OCI-LY7 (cell line): ENCODE measurements around the gene SPATA6. TPM values are rescaled to one million over a fixed set of nuclear protein-coding genes. Genes with fewer than 3 reads are reported as not detected.
"Not testable (repeated sequence)": the region's sequence is repeated elsewhere in the genome, so short reads cannot be mapped to it uniquely, and the experiment has no call there.

Experiments used
- BruUV-seq: library from RNA; stranded (reverse); fragments of 400-500 nt; replicated peaks from 2 replicates; lab custom pipeline; 2021; lab: Mats Ljungman, UMichigan
- CTCF ChIA-PET: fragments of 300-600 bp; sonication (Branson Sonifier 250); formaldehyde crosslinking; loops from one replicate; lab custom pipeline; 2022; ENCODE audit warnings: antibody characterized with exemption; ENCODE audit not compliant: unreplicated experiment; lab: Charles Lee
- POLR2A ChIA-PET: fragments of 300-600 bp; sonication (Branson Sonifier 250); formaldehyde crosslinking; loops from one replicate; lab custom pipeline; 2022; ENCODE audit warnings: antibody characterized with exemption; lab: Charles Lee
- DNase-seq: peaks from one replicate; pipeline ENCODE4 v3.0.0-alpha.2; 2015; ENCODE audit warnings: low spot score
- H2AFZ ChIP-seq: fragments of 200-600 bp; sonication (generic), shearing (Covaris generic); 2 replicates; pipeline ENCODE4 v1.6.1; 2014; ENCODE audit warnings: mild to moderate bottlenecking, antibody characterized with exemption, low read length, moderate library complexity
- H3K27ac ChIP-seq: fragments of 200-600 bp; sonication (generic); 2 replicates; pipeline ENCODE4 v1.5.1; 2014; ENCODE audit warnings: mixed run types, low read depth, mild to moderate bottlenecking, moderate library complexity, low read length, inconsistent platforms; ENCODE audit not compliant: poor library complexity, severe bottlenecking
- H3K36me3 ChIP-seq: fragments of 200-600 bp; sonication (generic); 2 replicates; pipeline ENCODE4 v1.6.1; 2014; ENCODE audit warnings: mild to moderate bottlenecking, antibody characterized with exemption, low read length, moderate library complexity, mixed read lengths; ENCODE audit not compliant: insufficient read depth
- H3K4me1 ChIP-seq: fragments of 200-600 bp; sonication (generic); 2 replicates; pipeline ENCODE4 v1.5.1; 2014; ENCODE audit warnings: mild to moderate bottlenecking, low read length; ENCODE audit not compliant: insufficient read depth, poor library complexity, severe bottlenecking
- H3K4me2 ChIP-seq: fragments of 200-600 bp; sonication (generic); 2 replicates; pipeline ENCODE4 v1.6.1; 2014; ENCODE audit warnings: mild to moderate bottlenecking, low read length
- H3K4me3 ChIP-seq: fragments of 200-600 bp; sonication (generic); 2 replicates; pipeline ENCODE4 v1.5.1; 2014; ENCODE audit warnings: mild to moderate bottlenecking, low read depth, low read length; ENCODE audit not compliant: poor library complexity, severe bottlenecking
- H3K79me2 ChIP-seq: fragments of 200-600 bp; sonication (generic); 2 replicates; pipeline ENCODE4 v1.6.1; 2016; ENCODE audit warnings: low read depth, mild to moderate bottlenecking, low read length, moderate library complexity, mixed read lengths; ENCODE audit not compliant: insufficient read depth
- H3K9me2 ChIP-seq: fragments of 200-600 bp; sonication (generic); 2 replicates; pipeline ENCODE4 v1.6.1; 2016; ENCODE audit warnings: mild to moderate bottlenecking, low read length, mixed read lengths; ENCODE audit not compliant: insufficient read depth
- H3K9me3 ChIP-seq: fragments of 200-600 bp; sonication (generic); 2 replicates; pipeline ENCODE4 v1.6.1; 2014; ENCODE audit warnings: mild to moderate bottlenecking, mixed run types, low read length, mixed read lengths
- H4K20me1 ChIP-seq: fragments of 200-600 bp; sonication (generic); 2 replicates; pipeline ENCODE4 v1.6.1; 2014; ENCODE audit warnings: mild to moderate bottlenecking, antibody characterized with exemption, low read length, moderate library complexity, mixed read lengths; ENCODE audit not compliant: insufficient read depth
- CTCF ChIP-seq: fragments of 200-600 bp; sonication (generic); conservative IDR thresholded peaks from 2 replicates; pipeline ENCODE4 v1.5.1; 2014; ENCODE audit warnings: mild to moderate bottlenecking, antibody characterized with exemption, low read length, moderate library complexity, mixed read lengths
- EZH2phosphoT487 ChIP-seq: fragments of 200-600 bp; sonication (generic); IDR thresholded peaks from 2 replicates; pipeline ENCODE4 v1.6.1; 2018; ENCODE audit warnings: low read depth, borderline replicate concordance, mild to moderate bottlenecking, mixed run types, antibody characterized with exemption, low read length, moderate library complexity, mixed read lengths
- intact Hi-C: fragments of 100-400 bp; cut with micrococcal nuclease; formaldehyde crosslinking; loops from one replicate; pipeline ENCODE4 v1.10.0; 2022; ENCODE audit not compliant: unreplicated experiment
- total RNA-seq, 2 experiments: library from RNA; depleted of rRNA in 1 of 2; stranded (reverse); fragments of >200 nt in 1 of 2; shearing (Covaris generic) in 1 of 2; gene quantifications; 2 replicates each; pipeline ENCODE4 v1.2.3, GENCODE V29; 2014 to 2022

SPATA6 gene
- total RNA-seq, 2 experiments from 2014 or later: 2.5 TPM; not detected in 1

- no peaks in the 10 kb centered on the region for H3K9me3 ChIP-seq
- no peak overlapping the region for H3K27ac ChIP-seq
- no peak overlapping the region for H3K4me2 ChIP-seq
- H3K79me2 ChIP-seq: no peaks in the 10 kb centered on the region
- BruUV-seq: no TSS peak
- H4K20me1 ChIP-seq: no peaks in the 10 kb centered on the region
- no peak overlapping the region for H2AFZ ChIP-seq
- DNase-seq: no peak
- no peaks in the 10 kb centered on the region for H3K9me2 ChIP-seq
- H3K4me1 ChIP-seq: no peaks in the 10 kb centered on the region
- intact Hi-C loops: no loop called here
- no peak for TF ChIP-seq CTCF
- TF ChIP-seq EZH2phosphoT487: no peak
- POLR2A ChIA-PET: no interaction called here
- CTCF ChIA-PET: no interaction called here
- H3K4me3 ChIP-seq: no peak overlapping the region
- H3K36me3 ChIP-seq: no peaks in the 10 kb centered on the region
Measured at GRCh38 chr1:48442864-48443619, 29.0 kb downstream of the SPATA6 start.

GRCh38 chr1:48440786-48441185 is 31.2 kb downstream of the SPATA6 start:
- H3K27ac ChIP-seq, H3K4me1 ChIP-seq, H3K36me3 ChIP-seq, BruUV-seq, DNase-seq, intact Hi-C loops, CTCF ChIA-PET, H4K20me1 ChIP-seq, H3K9me3 ChIP-seq, H3K79me2 ChIP-seq, H2AFZ ChIP-seq, H3K4me2 ChIP-seq, H3K4me3 ChIP-seq, H3K9me2 ChIP-seq: not testable (repeated sequence)
- POLR2A ChIA-PET: interaction anchor here (0.6 kb wide), 1 partner anchor 10 kb away, joined by 3 read pairs; no protein-coding TSS in a partner anchor

GRCh38 chr1:48439380-48439779 is 32.6 kb downstream of the SPATA6 start:
- no peak overlapping the region for H3K27ac ChIP-seq
- intact Hi-C loops: no loop called here

GRCh38 chr1:48437379-48437778 is 34.6 kb downstream of the SPATA6 start:
- intact Hi-C loops, H3K9me3 ChIP-seq, DNase-seq, H4K20me1 ChIP-seq, H3K36me3 ChIP-seq, H3K4me1 ChIP-seq, H2AFZ ChIP-seq, BruUV-seq, POLR2A ChIA-PET, H3K79me2 ChIP-seq, H3K4me2 ChIP-seq, H3K27ac ChIP-seq, H3K9me2 ChIP-seq, H3K4me3 ChIP-seq, CTCF ChIA-PET: not testable (repeated sequence)

More at GRCh38 chr1:48439380-48439779, 32.6 kb downstream of the SPATA6 start:
- ChIA-PET POLR2A (no interaction called here), CTCF (no interaction called here)
- no peak for TF ChIP-seq CTCF
- TF ChIP-seq EZH2phosphoT487: no peak
- Histone ChIP-seq H3K9me3 (no peaks in the 10 kb centered on the region), H3K36me3 (no peaks in the 10 kb centered on the region), H3K79me2 (no peaks in the 10 kb centered on the region), H3K4me3 (no peak overlapping the region), H3K4me1 (no peaks in the 10 kb centered on the region), H4K20me1 (no peaks in the 10 kb centered on the region), H3K4me2 (no peak overlapping the region), H2AFZ (no peak overlapping the region), H3K9me2 (no peaks in the 10 kb centered on the region)
- DNase-seq: no peak
- no TSS peak for BruUV-seq

GRCh38 chr1:48435312-48436002 is 36.5 kb downstream of the SPATA6 start:
- CTCF ChIA-PET, H3K4me2 ChIP-seq, H4K20me1 ChIP-seq, H3K4me1 ChIP-seq, intact Hi-C loops, H3K36me3 ChIP-seq, POLR2A ChIA-PET, H3K27ac ChIP-seq, H2AFZ ChIP-seq, BruUV-seq, H3K79me2 ChIP-seq, H3K4me3 ChIP-seq, H3K9me2 ChIP-seq, DNase-seq, H3K9me3 ChIP-seq: not testable (repeated sequence)
